Chondrocyte (in vitro differentiated cells): ENCODE measurements around the gene KCNK16. TPM values are rescaled to one million over a fixed set of nuclear protein-coding genes. Genes with fewer than 3 reads are reported as not detected.
A peak's percentile ranks its signal among the peaks of the same experiment; 100 is the strongest.

Experiments
- DNase-seq: peaks from one replicate; pipeline ENCODE4 v3.0.0; 2021; ENCODE audit warnings: mixed read lengths, low spot score
- H3K27ac Mint-ChIP-seq: one replicate; pipeline ENCODE4 v1.8.0; 2021; ENCODE audit warnings: mild to moderate bottlenecking, moderate library complexity, mixed read lengths; ENCODE audit not compliant: unreplicated experiment
- H3K27me3 Mint-ChIP-seq: 2 replicates; pipeline ENCODE4 v1.8.0; 2021; ENCODE audit warnings: low read depth, mixed read lengths
- H3K36me3 Mint-ChIP-seq: 2 replicates; pipeline ENCODE4 v1.8.0; 2021; ENCODE audit warnings: low read depth, mixed read lengths
- H3K4me1 Mint-ChIP-seq: 2 replicates; pipeline ENCODE4 v1.8.0; 2021; ENCODE audit warnings: low read depth, mild to moderate bottlenecking, mixed read lengths
- H3K4me3 Mint-ChIP-seq: one replicate; pipeline ENCODE4 v1.8.0; 2021; ENCODE audit warnings: mild to moderate bottlenecking, moderate library complexity, mixed read lengths; ENCODE audit not compliant: unreplicated experiment
- H3K9me3 Mint-ChIP-seq: 2 replicates; pipeline ENCODE4 v1.8.0; 2021; ENCODE audit warnings: low read depth, mixed read lengths
- CTCF ChIP-seq: fragments of 200-600 bp; sonication (generic); IDR thresholded peaks from 2 replicates; pipeline ENCODE4 v1.5.0; 2021; ENCODE audit warnings: antibody characterized with exemption, mild to moderate bottlenecking, moderate library complexity
- total RNA-seq: library from RNA; stranded (reverse); gene quantifications from 3 replicates; pipeline ENCODE4 v1.2.1, GENCODE V29; 2021

KCNK16 gene
- total RNA-seq, 1 donor from 2014 or later = not detected

- no peak overlapping the region for H3K27ac Mint-ChIP-seq
- no peaks in the 10 kb centered on the region for H3K9me3 Mint-ChIP-seq
- no peaks in the 10 kb centered on the region for H3K36me3 Mint-ChIP-seq
- peak; percentile 33 for TF ChIP-seq CTCF
- H3K27me3 Mint-ChIP-seq = peaks cover 23% of the 10 kb centered on the region
- no peak overlapping the region for H3K4me3 Mint-ChIP-seq
- H3K4me1 Mint-ChIP-seq = peaks cover 7% of the 10 kb centered on the region
- no peak for DNase-seq
Observed at GRCh38 chr6:39301606-39302005, 20.9 kb downstream of the KCNK16 start.

GRCh38 chr6:39300739-39301138 lies 21.8 kb downstream of the KCNK16 start:
- Mint-ChIP-seq H3K27me3 (peaks cover 23% of the 10 kb centered on the region), H3K9me3 (no peaks in the 10 kb centered on the region), H3K36me3 (no peaks in the 10 kb centered on the region), H3K27ac (no peak overlapping the region), H3K4me1 (peaks cover 7% of the 10 kb centered on the region), H3K4me3 (no peak overlapping the region)
- no peak for TF ChIP-seq CTCF
- no peak for DNase-seq

GRCh38 chr6:39298061-39298460 lies 24.4 kb downstream of the KCNK16 start:
- peaks cover 6% of the 10 kb centered on the region for H3K4me1 Mint-ChIP-seq
- H3K4me3 Mint-ChIP-seq = no peak overlapping the region
- no peak for TF ChIP-seq CTCF
- peaks cover 24% of the 10 kb centered on the region for H3K27me3 Mint-ChIP-seq
- H3K36me3 Mint-ChIP-seq = no peaks in the 10 kb centered on the region
- DNase-seq = no peak
- no peaks in the 10 kb centered on the region for H3K9me3 Mint-ChIP-seq
- H3K27ac Mint-ChIP-seq = no peak overlapping the region

- H3K4me1 Mint-ChIP-seq = peaks cover 4% of the 10 kb centered on the region
- no peak overlapping the region for H3K27ac Mint-ChIP-seq
Observed at GRCh38 chr6:39296745-39297640, 25.5 kb downstream of the KCNK16 start.

GRCh38 chr6:39295611-39296011 lies 26.9 kb downstream of the KCNK16 start:
- Mint-ChIP-seq H3K4me1 (peaks cover 4% of the 10 kb centered on the region), H3K36me3 (no peaks in the 10 kb centered on the region), H3K4me3 (no peak overlapping the region), H3K27me3 (peaks cover 29% of the 10 kb centered on the region), H3K9me3 (no peaks in the 10 kb centered on the region), H3K27ac (no peak overlapping the region)
- DNase-seq = no peak
- TF ChIP-seq CTCF = no peak

More at GRCh38 chr6:39296745-39297640, 25.5 kb downstream of the KCNK16 start:
- no peak overlapping the region for H3K4me3 Mint-ChIP-seq
- H3K9me3 Mint-ChIP-seq = no peaks in the 10 kb centered on the region
- H3K27me3 Mint-ChIP-seq = peaks cover 31% of the 10 kb centered on the region
- TF ChIP-seq CTCF = no peak
- DNase-seq = no peak
- no peaks in the 10 kb centered on the region for H3K36me3 Mint-ChIP-seq
